GM21737 (cell line): ENCODE results near the gene CGB8.
"Not testable (repeated sequence)": the region's sequence is repeated elsewhere in the genome, so short reads cannot be mapped to it uniquely, and the experiment has no call there.

Experiments used
- ATAC-seq: cut with Tn5 transposase; IDR thresholded peaks from one replicate; pipeline ENCODE4 v1.9.1; 2021; ENCODE audit warnings: mild to moderate bottlenecking, moderate library complexity; ENCODE audit not compliant: unreplicated experiment

The CGB8 gene

GRCh38 chr19:49031642-49032301 lies 17.1 kb downstream of the CGB8 start, which contains the start of gene CGB2:
Gene CGB2, plus strand, starts transcription at chr19:49031890. Its CDS starts 206 bp downstream, at chr19:49032096.
- not testable (repeated sequence) for ATAC-seq

GRCh38 chr19:49030323-49030722 lies 18.6 kb downstream of the CGB8 start:
- not testable (repeated sequence) for ATAC-seq

GRCh38 chr19:49029749-49030148 lies 19.2 kb downstream of the CGB8 start:
- not testable (repeated sequence) for ATAC-seq

DNA sequence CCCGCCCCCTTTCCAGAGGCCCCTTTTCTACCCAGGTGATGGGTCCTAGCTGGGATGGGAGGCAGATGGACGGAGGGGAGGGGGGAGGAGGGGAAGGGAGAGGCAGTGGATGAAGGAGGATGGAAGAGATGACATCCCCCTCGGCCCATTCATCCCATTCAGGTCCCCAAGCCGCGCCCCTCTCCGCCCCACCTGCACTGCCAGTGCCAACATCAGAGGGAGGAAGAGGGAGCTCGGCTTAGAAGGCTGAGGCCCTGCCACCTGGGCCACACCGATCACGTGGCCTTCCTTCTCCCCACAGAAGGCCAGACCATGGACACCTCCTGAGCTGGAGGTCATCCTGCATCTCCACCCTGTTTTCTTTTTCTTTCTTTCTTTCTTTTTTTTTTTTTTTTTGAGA lies 20.2 kb downstream of the CGB8 start:
- ATAC-seq = not testable (repeated sequence)

GRCh38 chr19:49025599-49025998 lies 23.3 kb downstream of the CGB8 start:
- ATAC-seq = not testable (repeated sequence)

DNA sequence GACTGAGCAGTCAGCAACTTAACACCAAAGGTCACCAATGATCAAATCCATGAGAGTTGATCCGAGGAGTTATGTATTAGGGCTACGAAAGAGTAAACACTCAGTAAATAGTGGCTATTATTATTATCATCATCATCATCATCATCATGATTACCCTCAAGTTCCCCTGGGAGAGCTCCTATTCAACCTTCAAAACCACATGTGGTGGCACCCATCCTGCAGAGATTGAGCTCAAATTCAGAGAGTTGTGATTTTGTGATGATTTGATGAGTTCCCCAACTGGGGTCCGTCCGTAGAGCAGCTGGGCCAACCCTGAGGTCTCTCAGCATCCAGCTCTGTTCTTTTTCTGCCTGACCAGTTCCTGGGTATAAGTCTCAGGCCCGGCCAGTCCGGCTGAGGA lies 23.8 kb downstream of the CGB8 start:
- ATAC-seq = not testable (repeated sequence)

DNA sequence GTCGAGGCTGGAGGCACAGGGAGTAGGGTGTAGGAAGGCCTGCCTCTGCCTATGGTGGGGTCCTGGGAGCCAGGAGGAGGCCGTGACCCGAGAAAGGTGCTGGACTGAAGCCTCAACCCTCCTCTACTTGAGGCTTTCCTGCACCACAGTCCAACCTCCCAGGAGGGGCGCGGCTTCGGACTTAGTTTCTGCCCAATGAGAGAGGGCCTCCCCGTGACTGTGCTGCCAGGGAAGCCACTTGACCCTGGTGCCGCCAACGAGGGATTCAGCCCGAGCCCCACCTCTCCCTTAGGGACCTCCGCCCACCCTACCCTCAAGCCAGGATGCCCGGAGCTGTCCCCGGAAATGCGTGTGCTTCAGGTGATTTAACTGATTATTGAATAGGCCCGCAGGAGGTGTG lies 24.7 kb downstream of the CGB8 start, which contains the start of gene CGB3:
Gene CGB3, minus strand, starts transcription at position 101 of the 400 bp plus-strand sequence. CDS start 362 bp downstream, outside the sequence.
- ATAC-seq = not testable (repeated sequence)

- no peak for ATAC-seq
Measured at GRCh38 chr19:49022116-49022515, 26.8 kb downstream of the CGB8 start.

- ATAC-seq = no peak
Measured at GRCh38 chr19:49020931-49021895, 27.7 kb downstream of the CGB8 start.

- no peak for ATAC-seq
Measured at GRCh38 chr19:49020342-49020741, 28.6 kb downstream of the CGB8 start.

DNA sequence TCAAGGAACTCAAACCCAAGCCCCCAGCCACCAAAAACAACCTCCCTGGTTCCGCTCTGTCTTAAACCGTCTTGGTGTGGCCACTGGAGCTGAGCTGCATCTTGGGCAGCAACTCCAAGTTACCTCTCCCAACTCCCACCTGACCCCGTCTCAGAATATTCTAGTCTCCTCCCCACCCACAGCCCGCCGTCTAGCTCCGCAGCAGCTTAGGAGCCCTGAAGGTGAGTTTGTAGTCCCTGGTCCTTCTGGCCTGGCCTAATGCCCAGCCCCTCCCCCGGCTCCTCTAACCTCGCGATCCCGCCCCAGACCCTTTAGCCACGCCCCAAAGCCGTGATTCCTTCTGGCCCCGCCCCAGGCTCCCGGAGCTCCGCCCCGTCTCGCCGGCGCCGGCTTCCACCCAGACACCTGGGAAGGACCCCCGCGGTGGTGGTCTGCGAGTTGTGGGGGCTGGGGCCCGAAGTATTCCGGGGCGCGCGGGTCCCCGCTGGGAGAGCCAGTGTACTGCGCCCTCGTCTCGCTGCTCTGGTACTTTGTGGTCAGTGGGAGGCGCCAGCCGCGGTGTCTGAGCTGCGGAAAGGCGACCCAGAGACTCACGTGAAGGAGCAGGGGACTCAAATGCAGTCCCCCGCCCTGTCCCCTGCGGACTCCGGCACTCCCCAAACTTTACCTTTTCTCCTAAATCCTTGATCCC lies 29.5 kb downstream of the CGB8 start:
- no peak for ATAC-seq

GRCh38 chr19:49018388-49019241 lies 30.3 kb downstream of the CGB8 start:
- ATAC-seq = not testable (repeated sequence)

GRCh38 chr19:49017666-49018351 lies 31.1 kb downstream of the CGB8 start:
- no peak for ATAC-seq

DNA sequence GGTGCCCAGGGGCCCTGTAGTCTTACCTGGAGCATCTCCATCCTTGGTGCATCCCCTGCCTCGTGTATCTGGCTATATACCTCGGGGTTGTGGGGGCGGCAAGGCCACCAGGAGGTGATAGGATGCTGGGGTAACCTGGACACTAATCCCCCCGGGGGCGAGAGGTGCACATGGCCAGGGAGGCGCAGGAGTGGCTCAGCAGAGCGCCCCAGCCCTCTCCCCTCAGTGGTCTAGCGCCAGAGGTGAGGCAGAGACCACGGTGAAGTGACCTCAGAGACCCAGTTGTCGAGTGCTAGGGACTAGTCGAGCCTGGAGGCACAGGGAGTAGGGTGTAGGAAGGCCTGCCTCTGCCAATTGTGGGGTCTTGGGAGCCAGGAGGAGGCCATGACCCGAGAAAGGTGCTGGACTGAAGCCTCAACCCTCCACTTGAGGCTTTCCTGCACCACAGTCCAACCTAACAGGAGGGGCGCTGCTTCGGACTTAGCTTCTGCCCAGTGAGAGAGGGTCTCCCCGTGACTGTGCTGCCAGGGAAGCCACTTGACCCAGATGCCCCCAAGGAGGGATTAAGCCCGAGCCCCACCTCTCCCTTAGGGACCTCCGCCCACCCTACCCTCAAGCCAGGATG lies 31.8 kb downstream of the CGB8 start, which contains the start of gene LHB:
Gene LHB, minus strand, starts transcription at position 51 of the 625 bp plus-strand sequence. Its CDS starts 10 bp downstream, at position 41.
- no peak for ATAC-seq

GRCh38 chr19:49016067-49016839 lies 32.7 kb downstream of the CGB8 start:
- no peak for ATAC-seq

DNA sequence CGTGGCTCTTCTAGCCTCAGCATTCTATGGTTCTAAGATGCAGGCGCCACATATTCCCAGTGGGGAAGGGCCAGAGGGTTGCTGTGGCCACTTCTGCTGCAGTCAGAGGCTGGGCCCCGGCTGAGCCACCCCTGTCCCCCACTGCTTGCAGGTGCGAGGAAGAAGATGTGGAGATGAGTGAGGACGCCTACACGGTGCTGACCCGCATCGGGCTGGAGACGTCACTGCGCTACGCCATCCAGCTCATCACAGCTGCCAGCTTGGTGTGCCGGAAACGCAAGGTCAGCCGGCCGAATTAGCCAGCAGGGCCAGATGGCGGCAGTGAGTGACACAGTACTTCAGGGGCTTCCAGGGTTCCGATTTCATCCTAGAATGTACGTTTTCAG lies 34.0 kb downstream of the CGB8 start:
- no peak for ATAC-seq

DNA sequence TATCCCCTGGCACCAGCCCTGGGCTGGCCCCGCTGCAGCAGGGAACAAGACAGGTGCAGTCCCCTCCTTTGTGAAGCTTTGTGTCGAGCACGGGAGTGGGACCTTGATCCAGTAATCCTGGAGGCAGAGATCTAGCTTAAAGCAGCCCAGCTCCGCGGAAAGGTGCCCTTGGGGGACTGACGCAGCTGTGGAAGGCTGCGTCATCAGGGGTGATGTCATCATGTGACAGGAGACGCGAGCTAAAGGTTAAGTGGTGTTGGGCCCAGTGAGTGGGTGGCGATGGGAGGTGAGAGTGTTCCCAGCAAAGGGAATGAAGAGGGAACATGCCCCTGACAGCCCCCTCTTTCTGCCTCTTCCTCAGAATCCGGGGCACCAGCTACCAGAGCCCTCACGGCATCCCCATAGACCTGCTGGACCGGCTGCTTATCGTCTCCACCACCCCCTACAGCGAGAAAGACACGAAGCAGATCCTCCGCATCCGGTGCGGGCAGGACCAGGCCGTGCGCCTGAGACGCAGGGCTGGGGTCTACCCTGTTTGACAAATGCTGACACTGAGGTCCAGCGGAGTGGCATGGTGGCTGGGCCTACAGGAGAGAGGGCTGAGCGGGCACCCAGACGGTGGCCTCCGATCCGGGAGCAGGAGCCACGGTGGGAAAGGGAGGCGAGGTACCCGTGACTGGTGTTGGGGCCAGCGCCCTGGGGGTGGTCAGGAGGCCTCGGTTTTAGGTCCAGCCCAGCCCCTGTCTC lies 34.6 kb downstream of the CGB8 start:
- ATAC-seq = no peak

DNA sequence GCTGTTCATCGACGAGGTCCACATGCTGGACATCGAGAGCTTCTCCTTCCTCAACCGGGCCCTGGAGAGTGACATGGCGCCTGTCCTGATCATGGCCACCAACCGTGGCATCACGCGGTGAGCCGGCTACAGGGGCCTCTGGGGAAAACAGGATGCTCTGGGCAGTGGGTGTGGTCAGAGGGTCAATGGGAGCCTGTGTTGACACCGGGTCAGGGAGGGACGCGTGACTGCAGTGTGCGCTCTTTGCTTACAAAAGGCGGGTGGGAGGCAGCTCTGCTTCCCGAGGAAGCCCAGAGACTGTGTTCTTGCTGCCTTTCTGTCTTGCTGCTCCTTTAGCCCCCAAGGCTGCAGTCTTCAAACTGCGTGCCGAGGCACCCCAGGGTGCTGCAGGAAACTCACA lies 37.7 kb downstream of the CGB8 start:
- no peak for ATAC-seq
